Measurements from ENCODE around the gene ERICH2. TPM values are rescaled to one million over a fixed set of nuclear protein-coding genes. Genes with fewer than 3 reads are reported as not detected.

The ERICH2 gene
- total RNA-seq, 6 experiments from 2014 or later, result not detected

DNA sequence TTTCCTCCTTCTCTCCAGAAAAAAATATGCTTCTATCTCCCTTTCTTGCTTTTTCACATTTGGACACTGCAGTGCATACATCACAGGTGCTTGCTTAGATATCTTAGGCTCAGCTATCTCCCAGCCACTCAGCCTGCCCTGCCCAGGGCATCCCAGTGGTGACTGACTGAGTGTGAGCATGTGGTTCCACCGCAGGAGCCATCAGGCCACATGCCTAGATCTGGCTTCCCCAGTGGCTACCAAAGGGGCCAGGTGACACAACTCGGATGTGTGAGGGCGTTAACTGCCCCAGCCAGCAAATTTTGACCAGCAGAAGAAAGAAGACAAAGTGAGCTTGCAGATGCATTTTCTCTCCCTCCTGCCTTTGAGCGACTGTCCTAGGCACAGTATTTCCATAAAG lies 29.5 kb upstream of the ERICH2 start:
- DNase-seq, result no peak
- Mint-ChIP-seq H3K9me3 (peaks cover 4% of the 10 kb centered on the region; the same call in 1 of the 2 replicates), H3K4me3 (no peak overlapping the region), H3K4me1 (ENCODE audit: low read depth) (peaks cover 14% of the 10 kb centered on the region), H3K27ac (no peak overlapping the region), H3K36me3 (ENCODE audit: low read depth) (no peaks in the 10 kb centered on the region), H3K27me3 (ENCODE audit: insufficient read depth) (no peaks in the 10 kb centered on the region)
- TF ChIP-seq, protein P1, sequence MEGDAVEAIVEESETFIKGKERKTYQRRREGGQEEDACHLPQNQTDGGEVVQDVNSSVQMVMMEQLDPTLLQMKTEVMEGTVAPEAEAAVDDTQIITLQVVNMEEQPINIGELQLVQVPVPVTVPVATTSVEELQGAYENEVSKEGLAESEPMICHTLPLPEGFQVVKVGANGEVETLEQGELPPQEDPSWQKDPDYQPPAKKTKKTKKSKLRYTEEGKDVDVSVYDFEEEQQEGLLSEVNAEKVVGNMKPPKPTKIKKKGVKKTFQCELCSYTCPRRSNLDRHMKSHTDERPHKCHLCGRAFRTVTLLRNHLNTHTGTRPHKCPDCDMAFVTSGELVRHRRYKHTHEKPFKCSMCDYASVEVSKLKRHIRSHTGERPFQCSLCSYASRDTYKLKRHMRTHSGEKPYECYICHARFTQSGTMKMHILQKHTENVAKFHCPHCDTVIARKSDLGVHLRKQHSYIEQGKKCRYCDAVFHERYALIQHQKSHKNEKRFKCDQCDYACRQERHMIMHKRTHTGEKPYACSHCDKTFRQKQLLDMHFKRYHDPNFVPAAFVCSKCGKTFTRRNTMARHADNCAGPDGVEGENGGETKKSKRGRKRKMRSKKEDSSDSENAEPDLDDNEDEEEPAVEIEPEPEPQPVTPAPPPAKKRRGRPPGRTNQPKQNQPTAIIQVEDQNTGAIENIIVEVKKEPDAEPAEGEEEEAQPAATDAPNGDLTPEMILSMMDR (IDR thresholded peaks at IDR 0.05), result no peak

DNA sequence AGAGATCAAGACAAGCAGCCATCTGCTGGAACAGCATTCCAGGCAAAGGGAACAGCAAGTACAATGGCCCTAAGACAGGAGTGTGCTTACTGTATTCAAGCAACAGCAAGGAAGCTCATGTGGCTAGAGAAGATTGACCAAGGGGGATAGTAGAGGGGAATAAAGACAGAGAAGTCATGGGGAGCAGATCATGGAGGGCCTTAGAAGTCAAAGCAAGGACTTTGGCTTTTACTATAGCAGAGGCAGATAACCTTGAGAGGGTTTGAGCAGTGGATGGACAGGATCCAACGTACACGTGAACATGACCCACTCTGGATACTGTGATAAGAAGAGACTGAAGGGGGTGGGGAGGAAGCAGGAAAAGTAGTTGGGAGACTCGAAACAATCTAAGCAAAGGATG lies 28.2 kb upstream of the ERICH2 start:
- no peak overlapping the region for H3K4me3 Mint-ChIP-seq
- H3K36me3 Mint-ChIP-seq (ENCODE audit: low read depth), result no peaks in the 10 kb centered on the region
- DNase-seq, result no peak
- H3K27ac Mint-ChIP-seq, result no peak overlapping the region
- peaks cover 4% of the 10 kb centered on the region; the same call in 1 of the 2 replicates for H3K9me3 Mint-ChIP-seq
- H3K4me1 Mint-ChIP-seq (ENCODE audit: low read depth), result peaks cover 14% of the 10 kb centered on the region
- TF ChIP-seq, protein P1 (IDR thresholded peaks at IDR 0.05), result no peak
- no peaks in the 10 kb centered on the region for H3K27me3 Mint-ChIP-seq (ENCODE audit: insufficient read depth)

DNA sequence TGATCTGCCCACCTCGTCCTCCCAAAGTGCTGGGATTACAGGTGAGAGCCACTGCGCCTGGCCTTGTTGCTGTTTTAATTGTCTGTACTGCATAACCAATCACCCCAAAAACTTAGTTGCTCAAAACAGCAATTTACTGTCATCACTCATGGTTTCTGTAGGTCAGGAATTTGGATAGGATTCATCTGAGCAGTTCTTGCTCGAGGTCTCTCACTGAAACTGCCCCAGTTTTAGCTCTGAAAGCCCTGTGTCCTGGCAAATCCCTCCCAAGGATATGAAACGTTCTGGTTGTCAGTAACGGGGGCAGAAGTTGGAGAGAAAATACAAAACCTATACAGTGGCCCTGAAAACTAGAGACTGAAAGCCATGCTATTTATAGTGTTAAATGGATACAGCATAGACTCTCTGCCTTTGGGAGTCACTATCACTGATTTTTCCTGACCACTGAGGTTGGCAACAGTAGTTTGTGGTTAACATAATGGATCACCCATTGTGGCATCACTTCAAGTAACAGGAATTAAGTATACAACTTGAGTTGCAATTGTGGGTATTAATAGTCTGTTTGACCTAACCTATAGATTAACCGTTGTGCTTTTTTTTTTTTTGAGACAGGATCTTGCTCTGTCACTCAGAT lies 27.2 kb upstream of the ERICH2 start:
- Mint-ChIP-seq H3K4me1 (ENCODE audit: low read depth) (peaks cover 20% of the 10 kb centered on the region), H3K9me3 (no peaks in the 10 kb centered on the region), H3K36me3 (ENCODE audit: low read depth) (no peaks in the 10 kb centered on the region), H3K27me3 (ENCODE audit: insufficient read depth) (no peaks in the 10 kb centered on the region), H3K27ac (no peak overlapping the region), H3K4me3 (no peak overlapping the region)
- no peak for DNase-seq
- TF ChIP-seq, protein P1 (IDR thresholded peaks at IDR 0.05), result no peak

DNA sequence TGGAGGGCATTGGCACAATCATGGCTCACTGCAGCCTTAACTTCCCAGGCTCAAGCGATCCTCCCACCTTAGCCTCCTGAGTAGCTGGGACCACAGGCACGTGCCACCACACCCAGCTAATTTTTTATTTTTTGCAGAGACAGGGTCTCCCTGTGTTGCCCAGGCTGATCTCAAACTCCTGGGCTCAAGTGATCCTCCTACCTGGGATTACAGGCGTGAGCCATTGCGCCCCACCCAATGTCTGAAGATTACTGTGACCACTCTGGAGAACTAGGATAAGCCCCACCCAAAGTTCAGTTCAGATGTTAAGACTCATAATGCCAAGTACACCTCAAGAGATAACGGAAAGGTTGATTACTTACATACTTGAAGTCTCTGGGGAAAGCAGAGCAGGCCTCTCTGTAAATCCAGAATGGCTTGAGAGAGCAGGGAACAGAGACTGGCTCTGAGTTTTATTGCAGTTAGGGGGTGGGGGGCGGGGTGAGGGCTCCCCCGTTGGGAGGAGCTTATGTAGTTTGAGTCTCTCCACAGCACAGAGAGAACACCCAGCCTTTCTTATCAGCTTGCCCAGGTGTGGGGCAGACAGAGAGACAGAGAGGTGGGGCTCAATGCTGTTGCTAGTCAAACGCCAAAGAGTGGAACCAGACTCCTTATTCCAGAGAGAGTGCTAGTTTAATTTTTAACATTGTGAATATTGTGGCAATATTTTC lies 26.5 kb upstream of the ERICH2 start:
- H3K9me3 Mint-ChIP-seq, result no peaks in the 10 kb centered on the region

DNA sequence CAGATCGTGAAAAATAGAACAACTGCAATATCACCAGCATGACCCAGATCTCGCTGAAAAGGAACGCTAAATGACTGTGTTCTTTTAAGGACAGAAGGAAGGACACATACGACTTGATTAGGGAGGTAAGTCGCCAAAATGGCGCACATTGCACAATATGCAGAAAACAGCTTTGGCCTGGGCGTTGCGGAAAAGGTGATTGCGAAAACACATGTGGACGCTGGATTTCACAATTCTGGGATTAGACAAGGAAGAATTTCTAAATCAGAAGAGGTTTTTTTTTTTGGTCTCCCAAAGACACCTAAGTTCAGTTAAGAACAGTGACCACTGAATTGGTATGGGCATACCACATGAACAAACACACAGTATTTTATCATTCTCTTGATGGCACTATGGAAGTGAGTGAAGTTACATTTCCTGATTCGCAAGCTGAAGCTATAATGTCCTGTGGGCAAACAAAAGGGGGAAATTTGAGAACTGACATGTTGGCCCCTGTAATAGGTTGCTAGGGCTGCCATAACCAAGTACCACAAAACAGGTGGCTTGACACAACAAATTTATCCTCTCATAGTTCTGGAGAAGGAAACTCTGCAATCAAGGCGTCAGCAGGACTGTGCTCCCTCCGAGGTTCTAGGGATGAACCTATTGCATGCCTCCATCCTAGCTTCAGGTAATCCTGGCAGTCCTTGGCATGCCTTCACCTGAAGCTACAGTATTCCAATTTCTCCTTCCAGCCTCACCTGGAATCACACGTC lies 25.8 kb upstream of the ERICH2 start:
- no peak for DNase-seq
- no peaks in the 10 kb centered on the region for H3K27me3 Mint-ChIP-seq (ENCODE audit: insufficient read depth)
- peaks cover 11% of the 10 kb centered on the region for H3K4me1 Mint-ChIP-seq (ENCODE audit: low read depth)
- no peak overlapping the region for H3K4me3 Mint-ChIP-seq
- H3K9me3 Mint-ChIP-seq, result no peaks in the 10 kb centered on the region
- H3K36me3 Mint-ChIP-seq (ENCODE audit: low read depth), result no peaks in the 10 kb centered on the region
- H3K27ac Mint-ChIP-seq, result no peak overlapping the region
- TF ChIP-seq, protein P1 (IDR thresholded peaks at IDR 0.05), result no peak

More for the DNA sequence above, 26.5 kb upstream of the ERICH2 start:
- Mint-ChIP-seq H3K27me3 (ENCODE audit: insufficient read depth) (no peaks in the 10 kb centered on the region), H3K36me3 (ENCODE audit: low read depth) (no peaks in the 10 kb centered on the region), H3K4me3 (no peak overlapping the region), H3K27ac (no peak overlapping the region), H3K4me1 (ENCODE audit: low read depth) (peaks cover 18% of the 10 kb centered on the region)
- TF ChIP-seq, protein P1 (IDR thresholded peaks at IDR 0.05), result no peak
- DNase-seq, result no peak
